Uterus (tissue), 4 donors: ENCODE data around the gene SLK. TPM values are rescaled to one million over a fixed set of nuclear protein-coding genes. Genes with fewer than 3 reads are reported as not detected.

ENCODE experiments used
- DNase-seq, 2 donors: peaks; one replicate each; pipeline ENCODE4 v3.0.0-alpha.2; 2019 to 2020
- H3K27ac ChIP-seq, 2 donors: fragments of 200-600 bp; sonication (generic); 1 replicate in 1 of 2; 2 replicates in 1 of 2; pipeline ENCODE4 v1.5.1; 2016 to 2018
- H3K27me3 ChIP-seq, 2 donors: fragments of 200-600 bp; sonication (generic); one replicate each; pipeline ENCODE4 v1.5.1; 2018 to 2019; ENCODE audit warnings: control low read depth in 1 of 2
- H3K36me3 ChIP-seq, 2 donors: fragments of 200-600 bp; sonication (generic); one replicate each; pipeline ENCODE4 v1.5.1; 2019; ENCODE audit warnings: control low read depth in 1 of 2
- H3K4me1 ChIP-seq, 2 donors: fragments of 200-600 bp; sonication (generic); one replicate each; pipeline ENCODE4 v1.5.1; 2018 to 2019; ENCODE audit warnings: control low read depth in 1 of 2
- H3K4me3 ChIP-seq, 2 donors: fragments of 200-600 bp; sonication (generic); 1 replicate in 1 of 2; 2 replicates in 1 of 2; pipeline ENCODE4 v1.5.1; 2018 to 2019; ENCODE audit warnings: mild to moderate bottlenecking in 1 of 2
- H3K9me3 ChIP-seq, 2 donors: fragments of 200-600 bp; sonication (generic); one replicate each; pipeline ENCODE4 v1.5.1; 2019; ENCODE audit warnings: control low read depth in 1 of 2
- POLR2A ChIP-seq, 2 donors: fragments of 450-650 bp; IDR thresholded peaks; one replicate each; pipeline ENCODE4 v1.6.1; 2016; ENCODE audit warnings: antibody characterized with exemption in 2 of 2, mild to moderate bottlenecking in 1 of 2, moderate library complexity in 1 of 2
- intact Hi-C: fragments of 100-400 bp; cut with DNase I; formaldehyde crosslinking; loops from one replicate; pipeline ENCODE4 v1.15.1; 2023; ENCODE audit warnings: low total_unique reads
- total RNA-seq, 4 donors: library from RNA; depleted of rRNA in 3 of 4; stranded (reverse); fragments of >200 nt in 3 of 4; gene quantifications; one replicate each; pipeline versions ENCODE4 v1.1.0 to v1.2.4, GENCODE V29; 2014 to 2023
- TF ChIP-seq, protein P1 (sequence below), 4 experiments: fragments of 200-600 bp in 2 of 4; fragments of 450-650 bp in 2 of 4; sonication (generic) in 2 of 4; IDR thresholded peaks; one replicate each; pipeline ENCODE4 v1.5.1; 2016 to 2019; ENCODE audit warnings: antibody characterized with exemption in 4 of 4, mild to moderate bottlenecking in 2 of 4, moderate library complexity in 1 of 4
- donor health status: DM: yes; HTN: yes; CAD: no.

The SLK gene
- total RNA-seq, 4 donors from 2014 or later, result 30.9 to 78.7 (median 52.1) TPM

DNA sequence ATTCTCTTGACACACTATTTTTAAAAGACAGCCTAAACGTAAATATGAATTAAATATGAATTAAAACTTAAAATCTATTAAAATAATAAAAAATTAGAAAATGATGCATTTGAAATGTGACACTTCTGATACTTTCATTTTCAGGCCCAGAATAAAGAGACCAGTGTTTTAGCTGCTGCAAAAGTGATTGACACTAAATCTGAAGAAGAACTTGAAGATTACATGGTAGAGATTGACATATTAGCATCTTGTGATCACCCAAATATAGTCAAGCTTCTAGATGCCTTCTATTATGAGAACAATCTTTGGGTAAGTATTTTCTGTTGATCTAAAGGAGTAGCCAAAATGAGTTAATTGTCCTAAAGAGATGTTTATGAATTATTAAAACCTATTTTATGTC lies 23.6 kb downstream of the SLK start:
- DNase-seq, result no peak
- Histone ChIP-seq H3K4me1 (peaks cover 7 to 12% of the 10 kb centered on the region in 2 donors), H3K9me3 (no peaks in the 10 kb centered on the region), H3K27ac (no peak overlapping the region), H3K4me3 (no peak overlapping the region), H3K27me3 (no peaks in the 10 kb centered on the region), H3K36me3 (no peaks in the 10 kb centered on the region)
- intact Hi-C loops, result no loop called here
- no peak for TF ChIP-seq POLR2A (IDR thresholded peaks at IDR 0.05)
- TF ChIP-seq, protein P1, sequence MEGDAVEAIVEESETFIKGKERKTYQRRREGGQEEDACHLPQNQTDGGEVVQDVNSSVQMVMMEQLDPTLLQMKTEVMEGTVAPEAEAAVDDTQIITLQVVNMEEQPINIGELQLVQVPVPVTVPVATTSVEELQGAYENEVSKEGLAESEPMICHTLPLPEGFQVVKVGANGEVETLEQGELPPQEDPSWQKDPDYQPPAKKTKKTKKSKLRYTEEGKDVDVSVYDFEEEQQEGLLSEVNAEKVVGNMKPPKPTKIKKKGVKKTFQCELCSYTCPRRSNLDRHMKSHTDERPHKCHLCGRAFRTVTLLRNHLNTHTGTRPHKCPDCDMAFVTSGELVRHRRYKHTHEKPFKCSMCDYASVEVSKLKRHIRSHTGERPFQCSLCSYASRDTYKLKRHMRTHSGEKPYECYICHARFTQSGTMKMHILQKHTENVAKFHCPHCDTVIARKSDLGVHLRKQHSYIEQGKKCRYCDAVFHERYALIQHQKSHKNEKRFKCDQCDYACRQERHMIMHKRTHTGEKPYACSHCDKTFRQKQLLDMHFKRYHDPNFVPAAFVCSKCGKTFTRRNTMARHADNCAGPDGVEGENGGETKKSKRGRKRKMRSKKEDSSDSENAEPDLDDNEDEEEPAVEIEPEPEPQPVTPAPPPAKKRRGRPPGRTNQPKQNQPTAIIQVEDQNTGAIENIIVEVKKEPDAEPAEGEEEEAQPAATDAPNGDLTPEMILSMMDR (IDR thresholded peaks at IDR 0.05), result no peak

DNA sequence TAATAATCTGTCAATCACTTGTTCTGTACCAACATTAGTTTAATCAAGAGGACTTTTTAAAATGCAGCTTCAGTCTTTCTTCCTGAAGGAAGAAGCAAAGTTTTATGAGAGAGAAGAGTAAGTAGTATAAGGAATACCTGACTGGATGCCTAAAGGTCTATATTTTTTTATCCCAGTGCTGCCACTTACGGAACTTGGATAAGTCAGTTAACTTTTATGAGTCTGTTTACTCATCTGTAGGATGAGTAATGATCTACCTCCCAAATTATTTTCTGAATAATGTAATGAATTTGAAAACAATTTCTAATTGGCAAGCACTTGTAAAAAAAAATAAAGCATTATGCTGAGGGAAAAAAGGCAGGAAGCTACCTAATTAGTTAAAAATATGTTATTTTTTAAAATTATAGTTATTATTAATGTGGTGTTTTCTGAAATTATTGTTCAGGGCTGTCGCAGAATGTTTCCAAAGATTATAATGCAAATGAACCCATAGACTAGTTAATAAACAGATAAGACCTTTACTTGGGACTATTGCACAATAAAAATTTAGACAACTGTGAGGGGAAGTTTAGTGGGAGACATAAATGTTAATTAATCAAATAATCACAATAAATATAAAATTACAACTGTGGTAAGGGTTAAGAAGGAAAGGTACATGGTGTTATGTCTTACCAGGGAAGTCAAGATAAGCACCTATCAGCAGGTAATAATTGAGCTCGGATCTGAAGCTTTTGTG lies 24.6 kb downstream of the SLK start:
- Histone ChIP-seq H3K4me1 (peaks cover 3 to 12% of the 10 kb centered on the region in 2 donors), H3K4me3 (no peak overlapping the region), H3K36me3 (no peaks in the 10 kb centered on the region), H3K27me3 (no peaks in the 10 kb centered on the region), H3K9me3 (no peaks in the 10 kb centered on the region), H3K27ac (no peak overlapping the region)
- DNase-seq, result no peak
- TF ChIP-seq, protein P1 (IDR thresholded peaks at IDR 0.05), result no peak
- TF ChIP-seq POLR2A (IDR thresholded peaks at IDR 0.05), result no peak
- intact Hi-C loops, result no loop called here

DNA sequence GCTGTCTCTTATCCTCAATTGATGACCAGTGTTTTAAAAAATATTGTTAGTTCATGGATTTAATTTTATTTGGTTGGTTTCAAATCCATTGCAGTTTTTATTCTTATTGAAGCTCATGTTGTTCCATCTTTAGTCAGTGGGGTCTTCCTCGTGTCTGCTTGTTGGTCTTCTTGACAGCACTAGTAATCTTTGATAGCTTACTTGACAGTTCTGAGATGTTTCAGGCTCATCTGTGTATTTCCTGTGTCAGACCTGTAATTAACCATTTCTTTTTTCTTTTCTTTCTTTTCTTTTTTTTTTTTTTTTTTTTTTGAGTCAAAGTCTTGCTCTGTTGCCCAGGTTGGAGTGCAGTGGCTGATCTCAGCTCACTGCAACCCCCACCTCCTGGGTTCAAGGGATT lies 28.2 kb downstream of the SLK start:
- Histone ChIP-seq H3K4me3 (no peak overlapping the region), H3K27ac (no peak overlapping the region), H3K9me3 (no peaks in the 10 kb centered on the region), H3K4me1 (peaks cover 0 to 12% of the 10 kb centered on the region in 2 donors), H3K36me3 (no peaks in the 10 kb centered on the region), H3K27me3 (no peaks in the 10 kb centered on the region)
- TF ChIP-seq, protein P1 (IDR thresholded peaks at IDR 0.05), result no peak
- no peak for TF ChIP-seq POLR2A (IDR thresholded peaks at IDR 0.05)
- intact Hi-C loops, result no loop called here
- no peak for DNase-seq

DNA sequence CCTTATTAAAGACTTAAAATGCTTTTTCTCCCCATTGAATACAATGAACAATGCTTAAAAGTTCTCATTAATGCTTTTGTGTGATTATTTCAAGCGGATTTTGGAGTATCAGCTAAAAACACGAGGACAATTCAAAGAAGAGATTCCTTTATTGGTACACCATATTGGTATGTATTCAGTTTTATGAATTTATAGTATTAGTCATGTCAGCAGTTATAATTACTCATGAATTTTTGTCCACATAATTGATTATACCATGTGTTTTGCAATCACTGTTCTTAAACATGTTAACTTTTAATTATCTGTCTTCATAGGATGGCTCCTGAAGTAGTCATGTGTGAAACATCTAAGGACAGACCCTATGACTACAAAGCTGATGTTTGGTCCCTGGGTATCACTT lies 31.9 kb downstream of the SLK start:
- no peak for DNase-seq
- Histone ChIP-seq H3K27ac (no peak overlapping the region), H3K4me1 (no peaks in the 10 kb centered on the region), H3K36me3 (peaks cover 0 to 2% of the 10 kb centered on the region in 2 donors), H3K4me3 (no peak overlapping the region), H3K27me3 (no peaks in the 10 kb centered on the region), H3K9me3 (no peaks in the 10 kb centered on the region)
- no peak for TF ChIP-seq POLR2A (IDR thresholded peaks at IDR 0.05)
- TF ChIP-seq, protein P1 (IDR thresholded peaks at IDR 0.05), result no peak
- intact Hi-C loops, result no loop called here

DNA sequence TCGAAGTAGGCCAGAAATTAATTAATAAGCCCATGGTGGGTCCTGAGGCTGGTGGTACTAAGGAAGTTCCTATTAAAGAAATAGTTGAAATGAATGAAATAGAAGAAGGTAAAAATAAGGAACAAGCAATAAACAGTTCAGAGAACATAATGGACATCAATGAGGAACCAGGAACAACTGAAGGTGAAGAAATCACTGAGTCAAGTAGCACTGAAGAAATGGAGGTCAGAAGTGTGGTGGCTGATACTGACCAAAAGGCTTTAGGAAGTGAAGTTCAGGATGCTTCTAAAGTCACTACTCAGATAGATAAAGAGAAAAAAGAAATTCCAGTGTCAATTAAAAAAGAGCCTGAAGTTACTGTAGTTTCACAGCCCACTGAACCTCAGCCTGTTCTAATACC lies 36.0 kb downstream of the SLK start:
- no peak overlapping the region for H3K27ac ChIP-seq
- H3K4me3 ChIP-seq, result no peak overlapping the region
- no peaks in the 10 kb centered on the region for H3K27me3 ChIP-seq
- no peak for TF ChIP-seq POLR2A (IDR thresholded peaks at IDR 0.05)
- TF ChIP-seq, protein P1 (IDR thresholded peaks at IDR 0.05), result no peak
- H3K9me3 ChIP-seq, result no peaks in the 10 kb centered on the region
- peaks cover 0 to 2% of the 10 kb centered on the region in 2 donors for H3K36me3 ChIP-seq
- intact Hi-C loops, result no loop called here
- no peaks in the 10 kb centered on the region for H3K4me1 ChIP-seq
- DNase-seq, result no peak
